Left lung (tissue), 10 donors: ENCODE results near the gene ZFYVE21. TPM values are rescaled to one million over a fixed set of nuclear protein-coding genes. Genes with fewer than 3 reads are reported as not detected.
"Not testable (repeated sequence)": the region's sequence is repeated elsewhere in the genome, so short reads cannot be mapped to it uniquely, and the experiment has no call there.

Experiments used
- ATAC-seq: fragments of 200-7000 bp; cut with Tn5 transposase; one replicate; pipeline ENCODE4 v1.9.1; 2020; ENCODE audit warnings: moderate library complexity
- DNase-seq, 4 donors: peaks; one replicate each; pipeline ENCODE4 v3.0.0-alpha.2; 2013 to 2020
- H3K27ac ChIP-seq, 2 donors: fragments of 200-600 bp; sonication (generic) in 1 of 2; one replicate each; pipeline versions ENCODE4 v1.5.0 to v1.8.0; 2020 to 2021
- H3K27me3 ChIP-seq, 2 donors: fragments of 200-600 bp; sonication (generic) in 1 of 2; one replicate each; pipeline versions ENCODE4 v1.5.0 to v1.8.0; 2020 to 2021
- H3K36me3 ChIP-seq, 2 donors: fragments of 200-600 bp; sonication (generic) in 1 of 2; one replicate each; pipeline versions ENCODE4 v1.5.0 to v1.8.0; 2020 to 2021
- H3K4me1 ChIP-seq, 2 donors: fragments of 200-600 bp; one replicate each; pipeline ENCODE4 v1.8.0; 2021
- H3K4me3 ChIP-seq, 2 donors: fragments of 200-600 bp; sonication (generic) in 1 of 2; one replicate each; pipeline versions ENCODE4 v1.5.0 to v1.8.0; 2020 to 2021; ENCODE audit warnings: mild to moderate bottlenecking in 1 of 2
- H3K9me3 ChIP-seq, 2 donors: fragments of 200-600 bp; sonication (generic) in 1 of 2; one replicate each; pipeline versions ENCODE4 v1.5.0 to v1.8.0; 2020 to 2021
- intact Hi-C, 2 donors: fragments of 100-400 bp; cut with DNase I; formaldehyde crosslinking; loops; one replicate each; pipeline versions ENCODE4 v1.11.2 to v1.14.2; 2022
- polyA plus RNA-seq, 6 donors: library from polyadenylated mRNA; unstranded; fragments of 120-200 nt; gene quantifications; one replicate each; pipeline ENCODE4 v1.2.1, GENCODE V29; 2013; ENCODE audit not compliant: insufficient read length in 6 of 6
- total RNA-seq, 2 donors: library from RNA; stranded (reverse); fragmentation: NEBNext Ultra II Directional; extraction: Animal tissue kit (Norgen Biotek cat#: 25700); gene quantifications; one replicate each; pipeline ENCODE4 v1.2.1, GENCODE V29; 2021
- TF ChIP-seq, protein P1 (sequence below), 2 donors: fragments of 200-600 bp; sonication (generic) in 1 of 2; IDR thresholded peaks; one replicate each; pipeline versions ENCODE4 v1.5.0 to v1.8.0; 2021; ENCODE audit warnings: antibody characterized with exemption in 2 of 2
- donor health status: DM: no; HTN: yes; CAD: no.
- donor health status: DM: no; HTN: no; CAD: no.

The ZFYVE21 gene
- total and polyA plus RNA-seq, 8 donors: 42.8 to 72.7 (median 59.2) TPM

DNA sequence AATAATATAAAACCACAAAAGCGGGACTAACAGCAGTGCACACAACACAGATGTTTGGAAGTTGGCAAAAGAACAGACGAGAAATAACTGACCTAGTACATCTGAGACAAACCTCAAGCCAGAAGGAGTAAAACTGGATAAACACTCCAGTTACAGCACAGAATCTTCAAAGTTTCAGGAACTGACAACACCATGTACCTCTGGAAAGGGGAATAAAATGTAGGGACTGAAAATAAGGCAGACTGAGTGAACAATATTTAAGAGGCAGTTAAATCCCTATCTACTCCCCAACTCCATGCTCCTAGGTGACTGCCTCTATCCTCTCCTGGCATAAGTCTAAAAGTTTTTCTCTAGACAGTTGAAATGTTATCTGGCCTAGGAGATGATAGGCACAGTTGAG is 57.9 kb downstream of the ZFYVE21 start:
- intact Hi-C loops: no loop called here
- Histone ChIP-seq H3K36me3 (peaks cover 0 to 15% of the 10 kb centered on the region in 2 donors), H3K27ac (no peak overlapping the region), H3K27me3 (no peaks in the 10 kb centered on the region), H3K4me1 (no peaks in the 10 kb centered on the region), H3K4me3 (no peak overlapping the region), H3K9me3 (no peaks in the 10 kb centered on the region)
- TF ChIP-seq, protein P1, sequence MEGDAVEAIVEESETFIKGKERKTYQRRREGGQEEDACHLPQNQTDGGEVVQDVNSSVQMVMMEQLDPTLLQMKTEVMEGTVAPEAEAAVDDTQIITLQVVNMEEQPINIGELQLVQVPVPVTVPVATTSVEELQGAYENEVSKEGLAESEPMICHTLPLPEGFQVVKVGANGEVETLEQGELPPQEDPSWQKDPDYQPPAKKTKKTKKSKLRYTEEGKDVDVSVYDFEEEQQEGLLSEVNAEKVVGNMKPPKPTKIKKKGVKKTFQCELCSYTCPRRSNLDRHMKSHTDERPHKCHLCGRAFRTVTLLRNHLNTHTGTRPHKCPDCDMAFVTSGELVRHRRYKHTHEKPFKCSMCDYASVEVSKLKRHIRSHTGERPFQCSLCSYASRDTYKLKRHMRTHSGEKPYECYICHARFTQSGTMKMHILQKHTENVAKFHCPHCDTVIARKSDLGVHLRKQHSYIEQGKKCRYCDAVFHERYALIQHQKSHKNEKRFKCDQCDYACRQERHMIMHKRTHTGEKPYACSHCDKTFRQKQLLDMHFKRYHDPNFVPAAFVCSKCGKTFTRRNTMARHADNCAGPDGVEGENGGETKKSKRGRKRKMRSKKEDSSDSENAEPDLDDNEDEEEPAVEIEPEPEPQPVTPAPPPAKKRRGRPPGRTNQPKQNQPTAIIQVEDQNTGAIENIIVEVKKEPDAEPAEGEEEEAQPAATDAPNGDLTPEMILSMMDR (IDR thresholded peaks at IDR 0.05): no peak
- DNase-seq (no peak), ATAC-seq (no peak)

DNA sequence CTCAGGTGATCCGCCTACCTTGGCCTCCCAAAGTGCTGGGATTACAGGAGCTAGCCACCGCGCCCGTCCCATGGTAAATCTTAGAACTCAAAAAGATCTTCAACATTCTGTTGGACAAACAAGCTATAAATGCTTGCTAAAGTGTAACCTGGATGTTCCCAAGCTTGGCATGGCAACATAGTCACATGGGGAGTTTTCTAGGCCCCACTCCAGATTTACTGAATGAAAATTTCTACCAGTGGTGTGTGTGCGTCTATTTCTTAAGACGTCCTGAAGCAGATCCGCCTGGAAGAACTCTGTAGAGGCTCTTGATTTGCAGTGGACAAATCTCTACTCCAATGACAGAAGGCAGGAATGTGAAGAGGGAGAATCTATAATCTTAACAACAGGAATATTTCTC is 59.9 kb downstream of the ZFYVE21 start:
- no peak for DNase-seq
- no peak overlapping the region for H3K27ac ChIP-seq
- ATAC-seq: no peak
- TF ChIP-seq, protein P1 (IDR thresholded peaks at IDR 0.05): no peak
- H3K27me3 ChIP-seq: no peaks in the 10 kb centered on the region
- no peaks in the 10 kb centered on the region for H3K9me3 ChIP-seq
- H3K4me1 ChIP-seq: no peaks in the 10 kb centered on the region
- intact Hi-C loops: no loop called here
- H3K36me3 ChIP-seq: peaks cover 0 to 23% of the 10 kb centered on the region in 2 donors
- H3K4me3 ChIP-seq: no peak overlapping the region

DNA sequence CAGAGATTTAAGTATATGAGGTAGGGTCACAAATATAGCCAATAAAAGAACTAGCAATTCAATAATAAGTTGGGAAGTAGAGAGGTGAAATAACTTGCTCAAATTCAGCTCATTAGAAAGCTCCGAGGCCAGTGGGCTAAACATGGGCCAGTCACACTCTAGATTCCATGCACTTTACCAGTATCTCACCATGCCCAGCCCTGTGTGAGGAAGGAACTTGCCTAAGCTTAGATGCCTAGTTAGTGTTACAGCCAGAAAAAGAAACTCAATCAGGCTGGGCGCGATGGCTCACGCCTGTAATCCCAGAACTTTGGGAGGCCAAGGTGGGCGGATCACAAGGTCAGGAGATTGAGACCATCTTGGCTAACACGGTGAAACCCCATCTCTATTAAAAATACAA is 60.7 kb downstream of the ZFYVE21 start:
- H3K27me3 ChIP-seq, ATAC-seq, intact Hi-C loops, DNase-seq, H3K4me3 ChIP-seq, H3K9me3 ChIP-seq, H3K27ac ChIP-seq, H3K4me1 ChIP-seq: not testable (repeated sequence)
- H3K36me3 ChIP-seq: peaks cover 0 to 26% of the 10 kb centered on the region in 2 donors

DNA sequence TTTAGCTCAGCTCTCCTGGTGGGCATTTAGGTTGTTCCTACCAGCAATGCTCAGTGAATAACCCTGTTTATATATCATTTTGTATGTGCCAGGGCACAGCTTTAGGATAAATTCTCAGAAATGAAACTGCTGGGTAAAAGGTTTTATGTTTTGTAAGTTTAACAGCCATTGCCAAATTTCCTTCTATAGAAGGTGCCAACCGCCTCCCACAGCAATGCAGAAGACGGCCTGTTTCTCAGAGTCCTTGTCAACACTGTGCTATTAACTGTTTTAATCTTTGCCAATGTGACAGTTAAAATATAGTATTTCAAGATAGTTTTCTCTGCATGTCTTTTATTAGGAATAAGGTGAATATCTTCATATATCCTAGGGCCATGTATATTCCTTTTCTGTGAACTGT is 66.8 kb downstream of the ZFYVE21 start:
- Histone ChIP-seq H3K9me3 (no peaks in the 10 kb centered on the region), H3K27ac (no peak overlapping the region), H3K27me3 (no peaks in the 10 kb centered on the region), H3K36me3 (peaks cover 0 to 34% of the 10 kb centered on the region in 2 donors), H3K4me3 (no peak overlapping the region), H3K4me1 (no peaks in the 10 kb centered on the region)
- intact Hi-C loops: no loop called here
- TF ChIP-seq, protein P1 (IDR thresholded peaks at IDR 0.05): no peak
- no peak for DNase-seq
- ATAC-seq: no peak

Other genes starting within 250 kb of the ZFYVE21 start
- gene CKB, start 193.0 kb upstream of the ZFYVE21 start, total RNA-seq: 100 to 1,000 TPM; 129 to 272 TPM
- 100 to 1,000 TPM; 168 to 312 (median 210) TPM for gene CKB, start 193.0 kb upstream of the ZFYVE21 start, polyA plus RNA-seq
- gene TRMT61A, start 186.6 kb upstream of the ZFYVE21 start, total RNA-seq: 10 to 100 TPM in 1 of 2 donors, 1 to 10 TPM in 1; 8.6 to 12.6 TPM
- gene TRMT61A, start 186.6 kb upstream of the ZFYVE21 start, polyA plus RNA-seq: 1 to 10 TPM; 6.0 to 9.7 (median 7.1) TPM
- 10 to 100 TPM; 22.7 to 26.3 TPM for gene BAG5, start 153.2 kb upstream of the ZFYVE21 start, total RNA-seq
- gene BAG5, start 153.2 kb upstream of the ZFYVE21 start, polyA plus RNA-seq: 10 to 100 TPM; 23.5 to 32.1 (median 26.2) TPM
- gene COA8, start 152.8 kb upstream of the ZFYVE21 start, total RNA-seq: 10 to 100 TPM; 35.1 to 35.6 TPM
- gene COA8, start 152.8 kb upstream of the ZFYVE21 start, polyA plus RNA-seq: 10 to 100 TPM; 33.2 to 41.7 (median 38.7) TPM
- gene KLC1, start 86.6 kb upstream of the ZFYVE21 start, total RNA-seq: 100 to 1,000 TPM; 152 to 167 TPM
- gene KLC1, start 86.6 kb upstream of the ZFYVE21 start, polyA plus RNA-seq: 100 to 1,000 TPM; 126 to 185 (median 153) TPM
- 10 to 100 TPM in 1 of 2 donors, 1 to 10 TPM in 1; 9.2 to 10.7 TPM for gene XRCC3, start 359 bp upstream of the ZFYVE21 start, total RNA-seq
- gene XRCC3, start 359 bp upstream of the ZFYVE21 start, polyA plus RNA-seq: 10 to 100 TPM; 16.9 to 26.0 (median 18.3) TPM
- 10 to 100 TPM; 48.0 to 57.8 TPM for gene PPP1R13B, start 131.8 kb downstream of the ZFYVE21 start, total RNA-seq
- gene PPP1R13B, start 131.8 kb downstream of the ZFYVE21 start, polyA plus RNA-seq: 10 to 100 TPM; 53.9 to 86.9 (median 62.1) TPM
- gene TDRD9, start 212.6 kb downstream of the ZFYVE21 start, total RNA-seq: 1 to 10 TPM; 5.4 to 9.1 TPM
- 1 to 10 TPM in 4 of 6 donors, under 1 TPM in 2; 0.63 to 2.9 (median 1.4) TPM for gene TDRD9, start 212.6 kb downstream of the ZFYVE21 start, polyA plus RNA-seq
- gene RD3L, start 226.7 kb downstream of the ZFYVE21 start, total RNA-seq: not detected
- gene RD3L, start 226.7 kb downstream of the ZFYVE21 start, polyA plus RNA-seq: under 1 TPM; 0.13 to 0.28 (median 0.19) TPM